ENCODE measurements around the gene PAK6. TPM values are rescaled to one million over a fixed set of nuclear protein-coding genes. Genes with fewer than 3 reads are reported as not detected.

Gene PAK6
- total and polyA plus RNA-seq, 9 of the 15 experiments (the other 6 are each of a cell fraction or from before 2014, with no cell fraction given), result 0.03 to 0.74 (median 0.16) TPM; not detected in 2

DNA sequence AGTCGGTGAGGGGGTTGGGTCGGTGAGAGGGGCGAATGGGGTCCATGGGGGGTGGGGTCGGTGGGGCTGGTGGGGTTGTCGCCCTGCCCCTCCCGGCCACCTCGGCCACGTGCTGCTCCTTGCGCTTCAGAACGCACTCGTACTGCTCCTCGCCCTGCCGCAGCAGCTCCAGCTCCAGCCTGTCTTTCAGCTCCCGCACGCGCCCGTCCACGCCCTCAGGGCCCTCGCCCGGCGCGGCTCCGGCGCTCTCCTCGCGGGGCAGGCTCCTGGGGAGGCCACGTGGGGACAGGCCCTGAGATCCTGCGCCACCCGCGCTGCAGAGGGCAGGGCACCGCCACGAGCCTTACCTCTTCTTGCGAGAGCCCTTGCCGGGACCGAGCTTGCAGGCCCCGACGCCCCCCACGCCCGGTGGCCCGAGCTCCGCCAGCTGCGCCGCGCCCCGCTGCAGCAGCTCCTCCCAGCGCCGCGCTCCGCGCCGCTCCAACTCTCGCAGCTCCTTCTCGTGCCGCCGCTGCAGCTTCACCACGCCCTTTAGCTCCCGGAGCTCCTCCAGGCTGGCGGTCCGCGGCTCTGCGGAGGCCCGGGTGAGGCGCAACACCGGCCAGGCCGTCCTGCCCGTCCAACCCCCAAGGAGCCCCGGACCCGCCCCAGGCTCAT, 52.2 kb downstream of the PAK6 start (continued):
- TF ChIP-seq ZNF584 (CRISPR knock-in tag; IDR thresholded peaks at IDR 0.05; ENCODE audit: low read depth), result no peak
- TF ChIP-seq GATAD2B (IDR thresholded peaks at IDR 0.05; ENCODE audit: borderline replicate concordance), result 0 out of 2 replicates have a peak, but pooled peaks have one; percentile 31
- TF ChIP-seq, protein P1, sequence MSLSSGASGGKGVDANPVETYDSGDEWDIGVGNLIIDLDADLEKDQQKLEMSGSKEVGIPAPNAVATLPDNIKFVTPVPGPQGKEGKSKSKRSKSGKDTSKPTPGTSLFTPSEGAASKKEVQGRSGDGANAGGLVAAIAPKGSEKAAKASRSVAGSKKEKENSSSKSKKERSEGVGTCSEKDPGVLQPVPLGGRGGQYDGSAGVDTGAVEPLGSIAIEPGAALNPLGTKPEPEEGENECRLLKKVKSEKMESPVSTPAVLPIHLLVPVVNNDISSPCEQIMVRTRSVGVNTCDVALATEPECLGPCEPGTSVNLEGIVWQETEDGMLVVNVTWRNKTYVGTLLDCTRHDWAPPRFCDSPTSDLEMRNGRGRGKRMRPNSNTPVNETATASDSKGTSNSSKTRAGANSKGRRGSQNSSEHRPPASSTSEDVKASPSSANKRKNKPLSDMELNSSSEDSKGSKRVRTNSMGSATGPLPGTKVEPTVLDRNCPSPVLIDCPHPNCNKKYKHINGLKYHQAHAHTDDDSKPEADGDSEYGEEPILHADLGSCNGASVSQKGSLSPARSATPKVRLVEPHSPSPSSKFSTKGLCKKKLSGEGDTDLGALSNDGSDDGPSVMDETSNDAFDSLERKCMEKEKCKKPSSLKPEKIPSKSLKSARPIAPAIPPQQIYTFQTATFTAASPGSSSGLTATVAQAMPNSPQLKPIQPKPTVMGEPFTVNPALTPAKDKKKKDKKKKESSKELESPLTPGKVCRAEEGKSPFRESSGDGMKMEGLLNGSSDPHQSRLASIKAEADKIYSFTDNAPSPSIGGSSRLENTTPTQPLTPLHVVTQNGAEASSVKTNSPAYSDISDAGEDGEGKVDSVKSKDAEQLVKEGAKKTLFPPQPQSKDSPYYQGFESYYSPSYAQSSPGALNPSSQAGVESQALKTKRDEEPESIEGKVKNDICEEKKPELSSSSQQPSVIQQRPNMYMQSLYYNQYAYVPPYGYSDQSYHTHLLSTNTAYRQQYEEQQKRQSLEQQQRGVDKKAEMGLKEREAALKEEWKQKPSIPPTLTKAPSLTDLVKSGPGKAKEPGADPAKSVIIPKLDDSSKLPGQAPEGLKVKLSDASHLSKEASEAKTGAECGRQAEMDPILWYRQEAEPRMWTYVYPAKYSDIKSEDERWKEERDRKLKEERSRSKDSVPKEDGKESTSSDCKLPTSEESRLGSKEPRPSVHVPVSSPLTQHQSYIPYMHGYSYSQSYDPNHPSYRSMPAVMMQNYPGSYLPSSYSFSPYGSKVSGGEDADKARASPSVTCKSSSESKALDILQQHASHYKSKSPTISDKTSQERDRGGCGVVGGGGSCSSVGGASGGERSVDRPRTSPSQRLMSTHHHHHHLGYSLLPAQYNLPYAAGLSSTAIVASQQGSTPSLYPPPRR (CRISPR knock-in tag; IDR thresholded peaks at IDR 0.05; ENCODE audit: borderline replicate concordance), result 0 out of 2 replicates have a peak, but pooled peaks have one; percentile 34
- TF ChIP-seq, protein P2, sequence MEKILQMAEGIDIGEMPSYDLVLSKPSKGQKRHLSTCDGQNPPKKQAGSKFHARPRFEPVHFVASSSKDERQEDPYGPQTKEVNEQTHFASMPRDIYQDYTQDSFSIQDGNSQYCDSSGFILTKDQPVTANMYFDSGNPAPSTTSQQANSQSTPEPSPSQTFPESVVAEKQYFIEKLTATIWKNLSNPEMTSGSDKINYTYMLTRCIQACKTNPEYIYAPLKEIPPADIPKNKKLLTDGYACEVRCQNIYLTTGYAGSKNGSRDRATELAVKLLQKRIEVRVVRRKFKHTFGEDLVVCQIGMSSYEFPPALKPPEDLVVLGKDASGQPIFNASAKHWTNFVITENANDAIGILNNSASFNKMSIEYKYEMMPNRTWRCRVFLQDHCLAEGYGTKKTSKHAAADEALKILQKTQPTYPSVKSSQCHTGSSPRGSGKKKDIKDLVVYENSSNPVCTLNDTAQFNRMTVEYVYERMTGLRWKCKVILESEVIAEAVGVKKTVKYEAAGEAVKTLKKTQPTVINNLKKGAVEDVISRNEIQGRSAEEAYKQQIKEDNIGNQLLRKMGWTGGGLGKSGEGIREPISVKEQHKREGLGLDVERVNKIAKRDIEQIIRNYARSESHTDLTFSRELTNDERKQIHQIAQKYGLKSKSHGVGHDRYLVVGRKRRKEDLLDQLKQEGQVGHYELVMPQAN (IDR thresholded peaks at IDR 0.05; ENCODE audit: borderline replicate concordance), result no peak
- TF ChIP-seq, protein P3, sequence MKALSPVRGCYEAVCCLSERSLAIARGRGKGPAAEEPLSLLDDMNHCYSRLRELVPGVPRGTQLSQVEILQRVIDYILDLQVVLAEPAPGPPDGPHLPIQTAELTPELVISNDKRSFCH (CRISPR knock-in tag; IDR thresholded peaks at IDR 0.05), result no peak
- TF ChIP-seq, protein P3 (tag; IDR thresholded peaks at IDR 0.05), result peak; percentile 62; the same call in 1 of the 2 replicates
- 0 out of 2 replicates have a peak, but pooled peaks have one; percentile 29 for TF ChIP-seq POLR2A (conservative IDR thresholded peaks at IDR 0.05)
- TF ChIP-seq MIER1 (IDR thresholded peaks at IDR 0.05; ENCODE audit: low read depth), result no peak
- TF ChIP-seq SAP30 (IDR thresholded peaks at IDR 0.05; ENCODE audit: borderline replicate concordance, insufficient read depth, low read depth, low read length, poor library complexity, severe bottlenecking), result no peak
- TF ChIP-seq CXXC5 (CRISPR knock-in tag; IDR thresholded peaks at IDR 0.05), result peak; percentile 58
- TF ChIP-seq, protein P4, sequence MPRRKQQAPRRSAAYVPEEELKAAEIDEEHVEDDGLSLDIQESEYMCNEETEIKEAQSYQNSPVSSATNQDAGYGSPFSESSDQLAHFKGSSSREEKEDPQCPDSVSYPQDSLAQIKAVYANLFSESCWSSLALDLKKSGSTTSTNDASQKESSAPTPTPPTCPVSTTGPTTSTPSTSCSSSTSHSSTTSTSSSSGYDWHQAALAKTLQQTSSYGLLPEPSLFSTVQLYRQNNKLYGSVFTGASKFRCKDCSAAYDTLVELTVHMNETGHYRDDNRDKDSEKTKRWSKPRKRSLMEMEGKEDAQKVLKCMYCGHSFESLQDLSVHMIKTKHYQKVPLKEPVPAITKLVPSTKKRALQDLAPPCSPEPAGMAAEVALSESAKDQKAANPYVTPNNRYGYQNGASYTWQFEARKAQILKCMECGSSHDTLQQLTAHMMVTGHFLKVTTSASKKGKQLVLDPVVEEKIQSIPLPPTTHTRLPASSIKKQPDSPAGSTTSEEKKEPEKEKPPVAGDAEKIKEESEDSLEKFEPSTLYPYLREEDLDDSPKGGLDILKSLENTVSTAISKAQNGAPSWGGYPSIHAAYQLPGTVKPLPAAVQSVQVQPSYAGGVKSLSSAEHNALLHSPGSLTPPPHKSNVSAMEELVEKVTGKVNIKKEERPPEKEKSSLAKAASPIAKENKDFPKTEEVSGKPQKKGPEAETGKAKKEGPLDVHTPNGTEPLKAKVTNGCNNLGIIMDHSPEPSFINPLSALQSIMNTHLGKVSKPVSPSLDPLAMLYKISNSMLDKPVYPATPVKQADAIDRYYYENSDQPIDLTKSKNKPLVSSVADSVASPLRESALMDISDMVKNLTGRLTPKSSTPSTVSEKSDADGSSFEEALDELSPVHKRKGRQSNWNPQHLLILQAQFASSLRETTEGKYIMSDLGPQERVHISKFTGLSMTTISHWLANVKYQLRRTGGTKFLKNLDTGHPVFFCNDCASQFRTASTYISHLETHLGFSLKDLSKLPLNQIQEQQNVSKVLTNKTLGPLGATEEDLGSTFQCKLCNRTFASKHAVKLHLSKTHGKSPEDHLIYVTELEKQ (CRISPR knock-in tag; IDR thresholded peaks at IDR 0.05), result no peak
- no peak for TF ChIP-seq FOXM1 (IDR thresholded peaks at IDR 0.05; ENCODE audit: low read depth)
- TF ChIP-seq FOXM1 (CRISPR knock-in tag; IDR thresholded peaks at IDR 0.05; ENCODE audit: low read depth), result 0 out of 2 replicates have a peak, but pooled peaks have one; percentile 48

Measured in K562 (cell line).